ENCODE data around the gene RGS5. TPM values are rescaled to one million over a fixed set of nuclear protein-coding genes. Genes with fewer than 3 reads are reported as not detected.

The RGS5 gene
- total and polyA plus RNA-seq, 2 experiments from 2014 or later: 23.4 to 48.3 TPM

GRCh38 chr1:163102590-163102989, 100.1 kb downstream of the RGS5 start:
- no peak overlapping the region for H3K27ac ChIP-seq (ENCODE audit: low read depth)
- H3K4me1 ChIP-seq (ENCODE audit: insufficient read depth): no peaks in the 10 kb centered on the region
- H3K27ac Mint-ChIP-seq: no peak overlapping the region
- H3K4me3 ChIP-seq: no peak overlapping the region
- no peak overlapping the region for H3K4me3 Mint-ChIP-seq
- no peaks in the 10 kb centered on the region for H3K36me3 ChIP-seq (ENCODE audit: insufficient read depth)
- no peak for ATAC-seq
- no peaks in the 10 kb centered on the region for H3K36me3 Mint-ChIP-seq (ENCODE audit: low read depth)
- H2AFZ ChIP-seq: no peak overlapping the region
- no peak for DNase-seq (ENCODE audit: low spot score)
- H3K79me2 ChIP-seq (replicated peaks; ENCODE audit: insufficient read depth): no peaks in the 10 kb centered on the region
- H4K20me1 ChIP-seq (replicated peaks; ENCODE audit: insufficient read depth): no peaks in the 10 kb centered on the region
- no peaks in the 10 kb centered on the region for H3F3A ChIP-seq (replicated peaks; ENCODE audit: low read depth)
- H3K9me3 Mint-ChIP-seq: no peaks in the 10 kb centered on the region
- no peaks in the 10 kb centered on the region for H3K4me1 Mint-ChIP-seq
- TF ChIP-seq POLR2AphosphoS5 (IDR thresholded peaks at IDR 0.05; ENCODE audit: low read depth): no peak
- no peak for TF ChIP-seq EZH2 (IDR thresholded peaks at IDR 0.05; ENCODE audit: low read depth, unreplicated experiment)
- TF ChIP-seq EZH2phosphoT487 (IDR thresholded peaks at IDR 0.05; ENCODE audit: unreplicated experiment): no peak
- TF ChIP-seq, protein P1, sequence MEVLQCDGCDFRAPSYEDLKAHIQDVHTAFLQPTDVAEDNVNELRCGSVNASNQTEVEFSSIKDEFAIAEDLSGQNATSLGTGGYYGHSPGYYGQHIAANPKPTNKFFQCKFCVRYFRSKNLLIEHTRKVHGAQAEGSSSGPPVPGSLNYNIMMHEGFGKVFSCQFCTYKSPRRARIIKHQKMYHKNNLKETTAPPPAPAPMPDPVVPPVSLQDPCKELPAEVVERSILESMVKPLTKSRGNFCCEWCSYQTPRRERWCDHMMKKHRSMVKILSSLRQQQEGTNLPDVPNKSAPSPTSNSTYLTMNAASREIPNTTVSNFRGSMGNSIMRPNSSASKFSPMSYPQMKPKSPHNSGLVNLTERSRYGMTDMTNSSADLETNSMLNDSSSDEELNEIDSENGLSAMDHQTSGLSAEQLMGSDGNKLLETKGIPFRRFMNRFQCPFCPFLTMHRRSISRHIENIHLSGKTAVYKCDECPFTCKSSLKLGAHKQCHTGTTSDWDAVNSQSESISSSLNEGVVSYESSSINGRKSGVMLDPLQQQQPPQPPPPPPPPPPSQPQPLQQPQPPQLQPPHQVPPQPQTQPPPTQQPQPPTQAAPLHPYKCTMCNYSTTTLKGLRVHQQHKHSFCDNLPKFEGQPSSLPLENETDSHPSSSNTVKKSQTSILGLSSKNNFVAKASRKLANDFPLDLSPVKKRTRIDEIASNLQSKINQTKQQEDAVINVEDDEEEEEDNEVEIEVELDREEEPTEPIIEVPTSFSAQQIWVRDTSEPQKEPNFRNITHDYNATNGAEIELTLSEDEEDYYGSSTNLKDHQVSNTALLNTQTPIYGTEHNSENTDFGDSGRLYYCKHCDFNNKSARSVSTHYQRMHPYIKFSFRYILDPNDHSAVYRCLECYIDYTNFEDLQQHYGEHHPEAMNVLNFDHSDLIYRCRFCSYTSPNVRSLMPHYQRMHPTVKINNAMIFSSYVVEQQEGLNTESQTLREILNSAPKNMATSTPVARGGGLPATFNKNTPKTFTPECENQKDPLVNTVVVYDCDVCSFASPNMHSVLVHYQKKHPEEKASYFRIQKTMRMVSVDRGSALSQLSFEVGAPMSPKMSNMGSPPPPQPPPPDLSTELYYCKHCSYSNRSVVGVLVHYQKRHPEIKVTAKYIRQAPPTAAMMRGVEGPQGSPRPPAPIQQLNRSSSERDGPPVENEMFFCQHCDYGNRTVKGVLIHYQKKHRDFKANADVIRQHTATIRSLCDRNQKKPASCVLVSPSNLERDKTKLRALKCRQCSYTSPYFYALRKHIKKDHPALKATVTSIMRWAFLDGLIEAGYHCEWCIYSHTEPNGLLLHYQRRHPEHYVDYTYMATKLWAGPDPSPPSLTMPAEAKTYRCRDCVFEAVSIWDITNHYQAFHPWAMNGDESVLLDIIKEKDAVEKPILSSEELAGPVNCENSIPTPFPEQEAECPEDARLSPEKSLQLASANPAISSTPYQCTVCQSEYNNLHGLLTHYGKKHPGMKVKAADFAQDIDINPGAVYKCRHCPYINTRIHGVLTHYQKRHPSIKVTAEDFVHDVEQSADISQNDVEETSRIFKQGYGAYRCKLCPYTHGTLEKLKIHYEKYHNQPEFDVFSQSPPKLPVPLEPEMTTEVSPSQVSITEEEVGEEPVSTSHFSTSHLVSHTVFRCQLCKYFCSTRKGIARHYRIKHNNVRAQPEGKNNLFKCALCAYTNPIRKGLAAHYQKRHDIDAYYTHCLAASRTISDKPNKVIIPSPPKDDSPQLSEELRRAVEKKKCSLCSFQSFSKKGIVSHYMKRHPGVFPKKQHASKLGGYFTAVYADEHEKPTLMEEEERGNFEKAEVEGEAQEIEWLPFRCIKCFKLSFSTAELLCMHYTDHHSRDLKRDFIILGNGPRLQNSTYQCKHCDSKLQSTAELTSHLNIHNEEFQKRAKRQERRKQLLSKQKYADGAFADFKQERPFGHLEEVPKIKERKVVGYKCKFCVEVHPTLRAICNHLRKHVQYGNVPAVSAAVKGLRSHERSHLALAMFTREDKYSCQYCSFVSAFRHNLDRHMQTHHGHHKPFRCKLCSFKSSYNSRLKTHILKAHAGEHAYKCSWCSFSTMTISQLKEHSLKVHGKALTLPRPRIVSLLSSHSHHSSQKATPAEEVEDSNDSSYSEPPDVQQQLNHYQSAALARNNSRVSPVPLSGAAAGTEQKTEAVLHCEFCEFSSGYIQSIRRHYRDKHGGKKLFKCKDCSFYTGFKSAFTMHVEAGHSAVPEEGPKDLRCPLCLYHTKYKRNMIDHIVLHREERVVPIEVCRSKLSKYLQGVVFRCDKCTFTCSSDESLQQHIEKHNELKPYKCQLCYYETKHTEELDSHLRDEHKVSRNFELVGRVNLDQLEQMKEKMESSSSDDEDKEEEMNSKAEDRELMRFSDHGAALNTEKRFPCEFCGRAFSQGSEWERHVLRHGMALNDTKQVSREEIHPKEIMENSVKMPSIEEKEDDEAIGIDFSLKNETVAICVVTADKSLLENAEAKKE (CRISPR knock-in tag; IDR thresholded peaks at IDR 0.05): no peak
- TF ChIP-seq CREB1 (CRISPR knock-in tag; IDR thresholded peaks at IDR 0.05; ENCODE audit: low read depth): no peak
- peaks cover 1% of the 10 kb centered on the region for H3K27me3 Mint-ChIP-seq (ENCODE audit: insufficient read depth, low read depth, poor library complexity)
- no peak overlapping the region for H3K4me2 ChIP-seq
- peaks cover 6% of the 10 kb centered on the region for H3K9me2 ChIP-seq (ENCODE audit: insufficient read depth)
- no peaks in the 10 kb centered on the region for H3K27me3 ChIP-seq (ENCODE audit: insufficient read depth)

GRCh38 chr1:163095213-163095612, 107.5 kb downstream of the RGS5 start:
- H3K27ac ChIP-seq (ENCODE audit: low read depth): no peak overlapping the region
- Mint-ChIP-seq H3K4me3 (no peak overlapping the region), H3K9me3 (no peaks in the 10 kb centered on the region), H3K27me3 (ENCODE audit: insufficient read depth, low read depth, poor library complexity) (peaks cover 3% of the 10 kb centered on the region), H3K27ac (no peak overlapping the region), H3K36me3 (ENCODE audit: low read depth) (no peaks in the 10 kb centered on the region), H3K4me1 (no peaks in the 10 kb centered on the region)
- H2AFZ ChIP-seq: no peak overlapping the region
- H3K4me1 ChIP-seq (ENCODE audit: insufficient read depth): no peaks in the 10 kb centered on the region
- H3K27me3 ChIP-seq (ENCODE audit: insufficient read depth): no peaks in the 10 kb centered on the region
- TF ChIP-seq STAT1 (IDR thresholded peaks at IDR 0.05; ENCODE audit: unreplicated experiment): no peak
- no peak for TF ChIP-seq POLR2AphosphoS5 (IDR thresholded peaks at IDR 0.05; ENCODE audit: low read depth)
- no peak for TF ChIP-seq JUNB (IDR thresholded peaks at IDR 0.05; ENCODE audit: unreplicated experiment)
- TF ChIP-seq ETS1 (IDR thresholded peaks at IDR 0.05): no peak
- no peak for TF ChIP-seq ZNF331 (CRISPR knock-in tag; IDR thresholded peaks at IDR 0.05; ENCODE audit: low read depth)
- TF ChIP-seq ZNF114 (CRISPR knock-in tag; IDR thresholded peaks at IDR 0.05): no peak
- TF ChIP-seq EZH2 (IDR thresholded peaks at IDR 0.05; ENCODE audit: low read depth, unreplicated experiment): no peak
- no peaks in the 10 kb centered on the region for H3F3A ChIP-seq (replicated peaks; ENCODE audit: low read depth)
- no peaks in the 10 kb centered on the region for H3K79me2 ChIP-seq (replicated peaks; ENCODE audit: insufficient read depth)
- peaks cover 9% of the 10 kb centered on the region; the same call in 1 of the 2 replicates for H3K9me2 ChIP-seq (ENCODE audit: insufficient read depth)
- DNase-seq (ENCODE audit: low spot score) (no peak), ATAC-seq (no peak)
- H3K4me3 ChIP-seq: no peak overlapping the region
- H3K36me3 ChIP-seq (ENCODE audit: insufficient read depth): no peaks in the 10 kb centered on the region
- no peak overlapping the region for H3K4me2 ChIP-seq
- no peaks in the 10 kb centered on the region for H4K20me1 ChIP-seq (replicated peaks; ENCODE audit: insufficient read depth)
